ENCODE results near the gene KLHL17. TPM values are rescaled to one million over a fixed set of nuclear protein-coding genes. Genes with fewer than 3 reads are reported as not detected.
A peak's percentile ranks its signal among the peaks of the same experiment; 100 is the strongest.
"Not testable (repeated sequence)": the region's sequence is repeated elsewhere in the genome, so short reads cannot be mapped to it uniquely, and the experiment has no call there.

The KLHL17 gene
- total RNA-seq, 2 donors from 2014 or later: 9.9 to 13.1 TPM

- no peak for DNase-seq
- ATAC-seq: no peak
- intact Hi-C loops (cut with DNase I, micrococcal nuclease): loop anchor here in 1 of 2 donors (10.0 kb wide), 1 partner anchor 58 kb away; no protein-coding TSS in a partner anchor
Observed at GRCh38 chr1:972726-973458, 12.5 kb downstream of the KLHL17 start.

GRCh38 chr1:973459-974292 is 13.3 kb downstream of the KLHL17 start:
- DNase-seq (no peak), ATAC-seq (no peak)
- intact Hi-C loops (cut with DNase I, micrococcal nuclease): loop anchor here in 1 of 2 donors (10.0 kb wide), 1 partner anchor 59 kb away; no protein-coding TSS in a partner anchor

- no peak for ATAC-seq
- intact Hi-C loops (cut with DNase I, micrococcal nuclease): loop anchor here in 1 of 2 donors (10.0 kb wide), 1 partner anchor 59 kb away; no protein-coding TSS in a partner anchor
- no peak for DNase-seq
Observed at GRCh38 chr1:974293-974640, 13.9 kb downstream of the KLHL17 start.

GRCh38 chr1:974687-975328 is 14.4 kb downstream of the KLHL17 start:
- DNase-seq (no peak), ATAC-seq (no peak)
- intact Hi-C loops (cut with DNase I, micrococcal nuclease): loop anchor here in 1 of 2 donors (10.0 kb wide), 1 partner anchor 60 kb away; no protein-coding TSS in a partner anchor

GRCh38 chr1:975365-975764 is 15.0 kb downstream of the KLHL17 start:
- no peak for DNase-seq
- no peak for ATAC-seq
- intact Hi-C loops (cut with DNase I, micrococcal nuclease): loop anchor here in 1 of 2 donors (10.0 kb wide), 1 partner anchor 61 kb away; no protein-coding TSS in a partner anchor

GRCh38 chr1:975896-976683 is 15.7 kb downstream of the KLHL17 start:
- peak; percentile 87 for ATAC-seq
- DNase-seq: peak; percentile 53 to 74
- intact Hi-C loops (cut with DNase I, micrococcal nuclease): loop anchor here in 1 of 2 donors (10.0 kb wide), 1 partner anchor 61 kb away; no protein-coding TSS in a partner anchor

- ATAC-seq: not testable (repeated sequence)
- intact Hi-C loops (cut with DNase I, micrococcal nuclease): loop anchor here in 1 of 2 donors (10.0 kb wide), 1 partner anchor 62 kb away; no protein-coding TSS in a partner anchor
Observed at GRCh38 chr1:976791-977190, 16.4 kb downstream of the KLHL17 start.

GRCh38 chr1:978069-978834 is 17.9 kb downstream of the KLHL17 start:
- ATAC-seq (no peak), DNase-seq (no peak)
- intact Hi-C loops (cut with DNase I, micrococcal nuclease): loop anchor here in 1 of 2 donors (10.0 kb wide), 1 partner anchor 63 kb away; no protein-coding TSS in a partner anchor

More at GRCh38 chr1:976791-977190, 16.4 kb downstream of the KLHL17 start:
- peak in 1 of 2 donors; percentile 42 for DNase-seq

GRCh38 chr1:978835-979743 is 18.7 kb downstream of the KLHL17 start:
- DNase-seq: no peak
- intact Hi-C loops (cut with DNase I, micrococcal nuclease): loop anchor here in 1 of 2 donors (10.0 kb wide), 1 partner anchor 64 kb away; no protein-coding TSS in a partner anchor
- ATAC-seq: no peak

- intact Hi-C loops (cut with DNase I, micrococcal nuclease): loop anchor here (5.0 to 10.0 kb wide), 3 partner anchors 65 to 88 kb away; no protein-coding TSS in a partner anchor
- no peak for DNase-seq
- no peak for ATAC-seq
Observed at GRCh38 chr1:979744-980072, 19.3 kb downstream of the KLHL17 start.

- DNase-seq: no peak
- intact Hi-C loops (cut with DNase I, micrococcal nuclease): loop anchor here (5.0 to 10.0 kb wide), 2 partner anchors 85 to 87 kb away; no protein-coding TSS in a partner anchor
- no peak for ATAC-seq
Observed at GRCh38 chr1:980137-980571, 19.8 kb downstream of the KLHL17 start.

- peak in 1 of 2 donors; percentile 3 for DNase-seq
- ATAC-seq: no peak
- intact Hi-C loops (cut with DNase I, micrococcal nuclease): loop anchor here (5.0 to 10.0 kb wide), 2 partner anchors 84 to 87 kb away; no protein-coding TSS in a partner anchor
Observed at GRCh38 chr1:980602-981395, 20.4 kb downstream of the KLHL17 start.

GRCh38 chr1:981491-981954 is 21.1 kb downstream of the KLHL17 start:
- intact Hi-C loops (cut with DNase I, micrococcal nuclease): loop anchor here (5.0 to 10.0 kb wide), 2 partner anchors 83 to 86 kb away; no protein-coding TSS in a partner anchor
- ATAC-seq: no peak
- no peak for DNase-seq

- no peak for ATAC-seq
- DNase-seq: no peak
- intact Hi-C loops (cut with DNase I, micrococcal nuclease): loop anchor here (5.0 to 10.0 kb wide), 2 partner anchors 83 to 85 kb away; no protein-coding TSS in a partner anchor
Observed at GRCh38 chr1:981955-982558, 21.7 kb downstream of the KLHL17 start, which contains the start of gene PERM1. TSS of gene PERM1 (minus strand) at chr1:982093. CDS start at chr1:981029, 1,064 bp downstream.

All from left colon (tissue), 2 donors.